ENCODE results near the gene DMGDH.
A peak's percentile ranks its signal among the peaks of the same experiment; 100 is the strongest.

DMGDH gene

DNA sequence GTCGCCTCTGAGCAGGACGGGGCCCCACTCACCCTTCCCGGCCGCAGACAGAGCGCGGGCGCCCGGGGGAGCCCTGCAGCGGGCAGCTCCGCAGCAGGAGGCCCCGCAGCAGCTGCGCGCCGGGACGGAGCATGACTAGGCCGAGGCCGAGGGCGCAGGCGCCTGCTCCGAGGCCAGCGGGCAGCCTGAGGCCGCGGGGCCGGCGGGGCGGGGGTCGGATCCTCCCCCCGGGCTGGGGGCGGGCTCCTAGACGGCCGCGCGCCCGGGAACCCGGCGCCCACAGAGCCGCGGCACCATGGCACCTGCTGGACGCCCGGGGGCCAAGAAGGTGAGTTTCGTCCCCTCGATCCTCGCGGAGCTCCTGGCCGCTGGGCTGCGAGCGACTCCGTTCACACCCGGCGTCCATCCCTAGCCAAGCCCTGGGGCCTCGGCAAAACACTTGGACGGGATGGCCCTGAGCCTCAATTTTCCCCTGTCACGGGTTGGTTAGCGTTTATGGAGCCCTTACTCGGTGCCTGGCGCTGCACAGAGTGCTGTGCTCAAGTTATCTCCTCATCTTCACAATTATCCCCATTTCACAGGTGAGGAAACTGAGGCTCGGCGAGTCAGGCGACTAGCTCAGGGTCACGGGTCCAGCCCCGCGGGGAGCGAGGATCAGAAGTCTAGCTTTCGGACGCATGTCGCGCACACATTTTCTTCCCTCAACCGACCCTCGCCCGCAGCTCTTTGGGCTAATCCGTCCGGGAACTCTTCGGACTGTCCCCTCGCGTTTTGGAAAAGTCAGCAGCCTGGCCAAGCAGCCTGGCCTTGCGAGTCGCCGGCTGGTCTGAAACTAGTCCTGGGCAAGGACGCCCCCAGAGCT, at the start of gene DMGDH, which contains the start of gene BHMT2:
Gene DMGDH, minus strand, starts transcription at position 187 of the 862 bp plus-strand sequence. Its CDS starts 54 bp downstream, at position 133.
Gene BHMT2, plus strand, starts transcription at position 280 of the 862 bp plus-strand sequence. Its CDS starts 16 bp downstream, at position 296.
- DNase-seq (ENCODE audit: low spot score in 2 of 2): no peak
- ATAC-seq: peak; percentile 37
- Mint-ChIP-seq H3K36me3 (no peaks in the 10 kb centered on the region), H3K9me3 (no peaks in the 10 kb centered on the region), H3K27ac (no peak within 1 kb of the TSS), H3K4me3 (no peak within 1 kb of the TSS), H3K4me1 (no peaks in the 10 kb centered on the region)

DNA sequence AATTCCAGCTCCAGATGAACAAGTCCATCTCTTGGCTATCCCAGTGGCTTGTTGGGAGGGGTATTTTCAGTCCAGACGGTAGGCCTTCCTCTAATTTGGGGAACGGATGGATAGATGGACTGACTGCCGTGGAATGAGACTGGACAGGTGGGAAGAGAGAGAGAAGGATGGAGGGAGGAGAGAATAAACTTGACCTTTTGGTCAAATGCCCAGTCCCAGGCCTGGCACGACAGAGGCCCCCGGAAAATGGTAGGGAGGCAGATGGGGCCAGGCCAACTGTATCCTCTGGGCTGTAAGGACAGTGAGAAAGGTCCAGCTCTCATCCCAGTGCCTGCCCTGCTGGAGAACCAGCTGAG, 43.2 kb upstream of the DMGDH start:
- DNase-seq (ENCODE audit: low spot score in 2 of 2) (no peak), ATAC-seq (no peak)
- Mint-ChIP-seq H3K4me3 (no peak overlapping the region), H3K36me3 (no peaks in the 10 kb centered on the region), H3K9me3 (no peaks in the 10 kb centered on the region), H3K27ac (no peak overlapping the region), H3K4me1 (no peaks in the 10 kb centered on the region)

DNA sequence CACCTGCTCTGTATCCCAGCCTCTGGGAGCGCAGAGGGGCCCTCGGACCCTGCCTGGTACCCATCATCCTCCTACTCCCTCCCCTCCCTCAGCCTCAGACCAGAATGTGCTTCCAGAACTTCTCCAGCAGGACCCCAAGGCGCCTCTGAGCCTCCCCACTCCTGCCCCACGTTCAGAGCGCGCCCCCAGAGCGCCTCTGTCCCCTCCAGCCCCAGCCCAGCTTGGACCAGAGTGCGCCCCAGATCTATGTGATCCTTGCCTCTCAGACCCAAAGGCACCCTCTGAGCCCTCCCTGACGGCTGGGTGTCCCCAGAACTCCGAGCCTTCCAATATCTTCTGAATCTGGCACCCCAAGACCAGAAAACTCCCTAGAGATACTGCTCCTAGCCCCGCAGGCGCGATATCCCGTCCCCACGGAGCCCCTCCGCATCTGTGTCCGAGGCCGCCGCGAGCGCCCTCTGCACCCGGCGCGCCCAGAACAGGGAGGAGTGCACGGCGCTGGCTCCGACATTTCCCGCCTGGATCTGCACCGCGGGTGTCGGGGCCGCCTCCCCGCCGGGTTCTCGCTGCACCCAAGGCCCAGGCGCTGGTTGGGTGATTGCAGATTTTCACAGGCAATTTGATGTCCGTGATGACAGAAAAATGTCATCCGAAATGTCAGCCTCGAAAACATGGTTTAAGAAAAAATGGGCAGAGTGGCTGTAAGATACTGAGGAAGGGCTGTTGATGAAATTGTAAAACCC, 42.7 kb upstream of the DMGDH start:
- no peaks in the 10 kb centered on the region for H3K36me3 Mint-ChIP-seq
- H3K9me3 Mint-ChIP-seq: no peaks in the 10 kb centered on the region
- H3K27ac Mint-ChIP-seq: no peak overlapping the region
- no peaks in the 10 kb centered on the region for H3K4me1 Mint-ChIP-seq
- DNase-seq (ENCODE audit: low spot score in 2 of 2): no peak
- peak; percentile 21 for ATAC-seq
- no peak overlapping the region for H3K4me3 Mint-ChIP-seq

DNA sequence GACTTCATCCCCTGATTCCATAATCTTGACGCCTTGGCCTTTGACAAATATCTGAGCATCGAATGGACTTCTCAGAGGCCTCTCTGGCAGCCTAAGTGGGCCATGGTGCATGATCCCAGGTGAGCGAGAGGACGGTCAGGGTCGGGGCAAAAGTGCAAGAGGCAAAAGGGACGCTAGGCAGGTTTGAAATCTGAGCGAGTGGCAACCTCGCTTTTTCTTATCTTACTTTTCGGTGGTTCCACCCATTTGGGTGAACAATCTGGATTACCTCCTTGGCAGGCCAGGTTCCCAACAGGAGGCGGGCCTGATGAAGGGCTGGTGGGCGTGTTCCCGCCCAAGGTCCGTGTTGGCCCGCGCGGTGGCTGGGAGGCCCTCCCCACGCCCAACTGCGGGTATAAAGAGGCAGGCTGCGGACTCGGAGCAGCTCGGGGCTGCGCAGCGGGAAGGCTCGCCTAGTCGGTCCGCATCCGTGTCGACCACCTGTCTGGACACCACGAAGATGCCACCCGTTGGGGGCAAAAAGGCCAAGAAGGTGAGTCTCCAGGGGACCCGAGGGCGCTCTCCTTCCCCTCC, 42.0 kb upstream of the DMGDH start, which contains the start of gene BHMT:
Gene BHMT, plus strand, starts transcription at position 423 of the 573 bp plus-strand sequence. Its CDS starts 77 bp downstream, at position 500.
- ATAC-seq (no peak), DNase-seq (ENCODE audit: low spot score in 2 of 2) (no peak)
- Mint-ChIP-seq H3K4me3 (no peak within 1 kb of the TSS), H3K9me3 (no peaks in the 10 kb centered on the region), H3K27ac (no peak within 1 kb of the TSS), H3K4me1 (no peaks in the 10 kb centered on the region), H3K36me3 (no peaks in the 10 kb centered on the region)

DNA sequence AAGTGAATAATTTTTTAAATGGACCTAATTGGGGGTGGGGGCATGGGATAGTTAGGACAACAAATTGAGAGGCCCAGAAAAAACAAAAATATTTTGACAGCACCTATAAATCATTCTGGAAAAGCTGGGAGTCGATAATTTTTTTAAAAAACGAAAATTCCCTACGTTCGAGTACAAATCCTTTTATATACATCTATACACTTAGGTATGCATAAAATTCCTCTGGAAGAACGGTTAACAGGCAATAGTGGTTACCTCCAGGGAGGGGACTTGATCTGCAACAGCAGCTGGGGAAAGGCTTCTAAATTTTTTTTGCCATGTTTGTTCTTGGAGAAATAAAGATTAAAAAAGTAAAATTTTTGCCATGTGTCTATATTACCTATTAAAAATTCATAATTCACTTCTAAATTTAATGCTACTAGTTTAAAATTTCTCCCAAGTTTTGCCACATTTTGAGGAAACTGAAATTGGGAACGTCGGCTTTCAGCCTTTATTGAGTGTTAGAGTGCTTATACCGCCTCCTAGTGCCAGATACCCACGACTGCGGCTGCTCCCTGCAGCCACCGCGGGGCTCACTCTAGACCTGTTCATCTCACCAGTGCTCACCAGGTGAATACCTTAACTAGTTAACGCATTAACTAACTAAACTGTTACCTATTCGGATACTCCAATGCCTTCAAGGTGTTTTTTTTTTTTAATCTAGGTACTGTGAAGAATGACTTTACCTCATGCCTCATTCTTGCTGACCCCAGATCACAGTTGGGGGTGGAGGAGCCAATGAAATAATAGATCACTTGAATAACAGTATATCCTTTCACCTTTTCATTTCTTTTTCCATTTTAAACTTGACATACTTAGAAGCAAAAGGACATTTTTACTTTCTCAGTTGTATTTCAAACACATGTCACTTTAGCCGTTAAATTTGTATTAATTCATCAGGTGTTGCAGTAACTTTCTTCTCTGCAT, 40.3 kb upstream of the DMGDH start:
- H3K4me1 Mint-ChIP-seq: no peaks in the 10 kb centered on the region
- no peak overlapping the region for H3K27ac Mint-ChIP-seq
- no peak for DNase-seq (ENCODE audit: low spot score in 2 of 2)

DNA sequence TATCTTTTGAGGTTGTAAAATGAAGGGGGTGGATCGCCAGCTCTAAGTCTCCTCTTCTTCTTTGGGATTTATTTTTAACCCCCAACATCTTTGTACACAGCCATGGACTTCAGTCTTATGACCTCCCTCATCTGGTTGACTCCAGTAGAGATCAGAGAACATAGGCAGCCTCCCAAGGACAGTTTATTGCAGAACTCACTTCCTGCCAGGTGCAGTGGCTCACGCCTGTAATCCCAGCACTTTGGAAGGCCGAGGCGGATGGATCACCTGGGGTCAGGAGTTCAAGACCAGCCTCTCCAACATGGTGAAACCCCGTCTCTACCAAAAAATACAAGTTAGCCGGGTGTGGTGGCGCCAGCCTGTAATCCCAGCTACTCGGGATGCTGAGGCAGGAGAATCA, 39.3 kb upstream of the DMGDH start:
- no peaks in the 10 kb centered on the region for H3K9me3 Mint-ChIP-seq
- DNase-seq (ENCODE audit: low spot score in 2 of 2): no peak
- no peaks in the 10 kb centered on the region for H3K36me3 Mint-ChIP-seq
- no peaks in the 10 kb centered on the region for H3K4me1 Mint-ChIP-seq
- H3K27ac Mint-ChIP-seq: no peak overlapping the region
- ATAC-seq: no peak
- H3K4me3 Mint-ChIP-seq: no peak overlapping the region

More for the DNA sequence above, 40.3 kb upstream of the DMGDH start:
- H3K9me3 Mint-ChIP-seq: no peaks in the 10 kb centered on the region
- ATAC-seq: peak; percentile 63
- H3K4me3 Mint-ChIP-seq: no peak overlapping the region
- no peaks in the 10 kb centered on the region for H3K36me3 Mint-ChIP-seq

DNA sequence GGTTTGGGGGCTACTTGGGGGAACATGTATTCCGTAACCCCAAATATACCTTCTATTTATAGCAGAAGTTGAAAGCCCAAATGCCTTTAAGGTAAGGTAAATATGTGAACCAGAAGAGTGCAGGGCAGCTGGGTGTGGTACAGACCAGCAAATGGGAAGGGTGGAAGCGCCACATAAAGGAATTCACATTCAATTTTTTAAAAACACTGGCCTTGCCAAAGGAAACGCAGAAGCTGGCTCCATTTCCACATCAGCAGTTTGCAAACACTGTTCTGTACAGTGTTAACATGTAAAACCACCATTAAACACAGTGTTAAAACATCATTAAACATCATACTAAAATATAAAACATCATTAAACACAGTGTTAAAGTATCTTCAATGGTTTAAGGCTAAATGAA, 38.6 kb upstream of the DMGDH start:
- Mint-ChIP-seq H3K4me3 (no peak overlapping the region), H3K4me1 (no peaks in the 10 kb centered on the region), H3K36me3 (no peaks in the 10 kb centered on the region), H3K9me3 (no peaks in the 10 kb centered on the region), H3K27ac (no peak overlapping the region)
- no peak for DNase-seq (ENCODE audit: low spot score in 2 of 2)
- no peak for ATAC-seq

DNA sequence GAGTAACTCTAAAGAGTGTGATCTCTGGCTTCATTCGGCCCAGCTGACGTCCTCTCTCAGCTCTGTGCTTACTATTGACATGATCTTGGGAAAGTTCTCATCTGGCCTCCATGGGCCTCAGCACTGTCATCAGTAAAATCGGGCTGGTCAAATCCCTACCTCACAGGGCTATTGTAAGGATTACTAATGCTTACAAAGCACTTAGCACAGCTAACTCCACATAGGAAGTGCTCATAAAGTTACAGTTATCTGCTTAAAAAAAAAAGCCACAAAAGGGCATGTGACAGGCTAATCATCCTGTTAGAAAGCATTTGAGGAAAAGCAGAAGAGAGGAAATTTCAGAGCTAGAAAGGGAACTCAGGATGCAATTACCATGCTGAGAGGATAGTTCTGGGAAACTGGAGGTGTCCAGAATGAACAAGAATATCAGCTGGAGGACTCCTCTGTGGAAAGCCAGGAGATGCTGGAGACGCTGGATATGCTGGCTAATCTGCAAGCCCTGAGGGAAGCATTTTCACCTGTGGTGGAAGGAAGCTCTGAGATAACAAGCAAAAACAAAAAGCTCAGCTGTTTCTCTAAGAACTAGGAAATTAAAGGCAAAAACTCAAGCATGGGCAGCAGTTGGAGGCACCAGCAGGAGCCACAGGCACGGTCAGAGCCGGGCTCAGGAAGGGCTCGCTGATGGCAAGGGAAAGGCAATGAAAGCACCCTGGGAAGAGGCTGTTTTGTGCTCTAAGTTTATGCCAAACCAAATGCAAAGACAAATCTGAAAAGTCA, 37.7 kb upstream of the DMGDH start:
- Mint-ChIP-seq H3K9me3 (no peaks in the 10 kb centered on the region), H3K4me3 (no peak overlapping the region), H3K4me1 (no peaks in the 10 kb centered on the region), H3K27ac (no peak overlapping the region), H3K36me3 (no peaks in the 10 kb centered on the region)
- DNase-seq (ENCODE audit: low spot score in 2 of 2) (no peak), ATAC-seq (no peak)

DNA sequence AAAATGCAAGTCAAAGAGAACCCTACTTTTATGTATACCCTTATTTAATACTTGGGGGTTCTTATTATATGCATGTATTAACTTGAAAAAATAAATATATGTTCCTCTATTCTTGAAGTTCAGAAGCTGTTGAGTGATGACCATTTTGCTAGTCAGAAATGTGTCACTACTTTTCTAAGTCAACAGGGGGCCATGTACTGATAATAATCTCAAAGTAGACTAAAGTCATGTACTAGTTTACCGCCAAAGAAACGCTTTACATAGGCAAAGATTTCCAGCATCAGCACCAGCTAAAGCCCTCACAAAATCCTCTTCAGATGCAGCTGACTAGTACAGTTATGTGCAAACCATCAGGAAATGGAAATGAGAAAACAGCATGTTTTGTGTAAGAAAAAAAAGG, 36.4 kb upstream of the DMGDH start:
- H3K4me1 Mint-ChIP-seq: no peaks in the 10 kb centered on the region
- DNase-seq (ENCODE audit: low spot score in 2 of 2): no peak
- no peaks in the 10 kb centered on the region for H3K36me3 Mint-ChIP-seq
- no peak for ATAC-seq
- H3K9me3 Mint-ChIP-seq: no peaks in the 10 kb centered on the region
- H3K4me3 Mint-ChIP-seq: no peak overlapping the region
- H3K27ac Mint-ChIP-seq: no peak overlapping the region

DNA sequence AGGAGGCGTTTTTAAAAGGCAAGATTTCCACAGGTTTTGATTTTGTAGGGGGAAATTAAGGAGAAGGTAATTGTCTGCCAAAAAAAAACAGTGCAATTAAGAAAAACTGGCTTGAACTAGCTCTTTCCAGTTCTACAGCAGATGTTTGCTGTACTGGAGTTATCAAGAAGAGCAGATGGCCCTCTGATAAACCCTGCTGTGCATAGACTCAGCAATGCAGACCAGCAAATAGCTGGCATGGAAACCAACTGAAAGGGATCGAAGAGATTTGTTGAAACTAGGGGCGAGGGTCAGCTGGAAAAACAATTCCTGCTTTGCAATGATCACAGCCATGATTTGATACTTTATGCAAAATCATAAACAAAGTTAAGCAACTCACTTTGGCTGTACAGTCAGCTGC, 24.3 kb upstream of the DMGDH start:
- Mint-ChIP-seq H3K27ac (no peak overlapping the region), H3K4me3 (no peak overlapping the region), H3K9me3 (no peaks in the 10 kb centered on the region), H3K4me1 (no peaks in the 10 kb centered on the region), H3K36me3 (no peaks in the 10 kb centered on the region)
- ATAC-seq (no peak), DNase-seq (ENCODE audit: low spot score in 2 of 2) (no peak)

DNA sequence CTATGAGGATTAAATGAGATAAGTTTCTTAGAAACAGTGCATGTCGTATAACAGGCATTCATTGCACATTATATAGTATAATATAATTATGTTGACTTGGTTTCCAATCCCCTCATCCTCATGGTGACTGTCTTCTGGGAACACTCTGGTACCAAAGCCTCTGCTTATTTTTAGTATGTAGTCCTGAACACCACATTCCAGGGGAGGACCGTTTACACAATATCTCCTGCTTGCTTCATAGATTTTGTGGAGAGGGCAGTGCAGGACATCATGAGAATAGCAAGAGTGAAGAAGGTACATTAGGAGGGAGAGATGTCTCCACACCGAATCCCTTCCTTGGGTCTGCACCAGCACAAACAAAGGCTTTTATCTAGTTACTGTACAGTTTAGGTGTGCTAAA, 21.6 kb upstream of the DMGDH start:
- Mint-ChIP-seq H3K36me3 (no peaks in the 10 kb centered on the region), H3K4me3 (no peak overlapping the region), H3K27ac (no peak overlapping the region), H3K4me1 (no peaks in the 10 kb centered on the region), H3K9me3 (no peaks in the 10 kb centered on the region)
- DNase-seq (ENCODE audit: low spot score in 2 of 2): no peak
- no peak for ATAC-seq

DNA sequence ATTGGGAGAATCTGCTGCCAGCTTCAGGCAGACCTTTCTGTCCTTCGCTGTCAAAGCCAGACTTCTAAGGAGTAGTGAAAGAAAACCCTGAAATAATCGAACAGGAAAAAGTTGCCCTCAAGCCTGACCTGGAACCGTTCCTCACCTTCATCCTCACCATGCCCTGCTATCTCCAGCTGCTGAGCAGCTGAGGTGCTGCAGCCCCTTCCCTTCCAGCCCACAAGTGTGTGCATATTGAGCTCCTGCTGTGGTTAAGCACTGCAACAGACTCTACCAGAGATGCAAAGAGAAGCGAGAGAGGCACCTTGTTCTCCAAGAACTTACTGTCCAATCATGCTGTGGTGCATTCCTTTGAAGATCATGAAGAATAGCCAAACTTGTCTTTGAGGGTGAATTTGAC, 19.0 kb upstream of the DMGDH start:
- Mint-ChIP-seq H3K4me1 (no peaks in the 10 kb centered on the region), H3K27ac (no peak overlapping the region), H3K36me3 (no peaks in the 10 kb centered on the region), H3K9me3 (no peaks in the 10 kb centered on the region), H3K4me3 (no peak overlapping the region)
- DNase-seq (ENCODE audit: low spot score in 2 of 2): no peak
- ATAC-seq: no peak

DNA sequence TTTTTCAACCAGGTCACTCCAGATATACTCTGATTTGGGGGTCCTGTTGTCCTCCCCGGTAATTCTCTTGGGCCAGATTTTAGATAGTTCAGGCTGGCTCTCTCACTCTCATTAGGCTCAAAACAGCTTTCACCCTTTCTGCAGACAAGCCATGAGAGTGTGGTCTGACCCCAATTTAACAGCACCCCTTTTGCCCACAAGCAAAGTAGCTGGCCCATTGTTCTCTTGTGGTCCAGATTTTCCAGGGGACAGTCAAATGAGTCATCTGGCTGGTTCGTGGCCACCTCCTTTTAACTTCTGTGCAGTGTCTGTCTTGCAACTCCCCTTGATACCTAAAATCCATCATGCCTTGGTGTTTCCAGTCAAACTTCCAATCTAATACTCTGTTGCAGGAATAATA, 16.6 kb upstream of the DMGDH start:
- no peak overlapping the region for H3K4me3 Mint-ChIP-seq
- DNase-seq (ENCODE audit: low spot score in 2 of 2) (no peak), ATAC-seq (no peak)
- no peaks in the 10 kb centered on the region for H3K36me3 Mint-ChIP-seq
- H3K27ac Mint-ChIP-seq: no peak overlapping the region
- no peaks in the 10 kb centered on the region for H3K9me3 Mint-ChIP-seq
- H3K4me1 Mint-ChIP-seq: no peaks in the 10 kb centered on the region

DNA sequence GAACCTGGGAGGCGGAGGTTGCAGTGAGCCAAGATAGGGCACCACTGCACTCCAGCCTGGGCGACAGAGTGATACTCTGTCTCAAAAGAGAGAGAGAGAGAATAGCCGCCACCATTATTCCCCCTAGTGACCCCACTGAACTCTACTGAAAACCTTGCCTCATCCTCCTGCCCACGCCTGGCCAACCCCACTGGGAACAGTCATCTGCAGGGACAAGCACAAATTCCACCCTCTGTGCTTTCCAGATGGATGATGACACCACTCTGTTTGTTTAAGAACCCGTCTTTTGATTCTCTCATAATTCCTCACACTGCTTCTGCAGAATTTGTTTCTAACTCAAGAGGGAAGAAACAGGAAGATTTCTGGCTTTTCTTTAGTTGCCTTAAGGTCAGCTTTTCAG, 12.3 kb upstream of the DMGDH start:
- ATAC-seq (no peak), DNase-seq (ENCODE audit: low spot score in 2 of 2) (no peak)
- Mint-ChIP-seq H3K27ac (no peak overlapping the region), H3K36me3 (no peaks in the 10 kb centered on the region), H3K4me3 (no peak overlapping the region), H3K4me1 (peaks cover 7% of the 10 kb centered on the region), H3K9me3 (no peaks in the 10 kb centered on the region)
